ENCODE results near the gene RAD17. TPM values are rescaled to one million over a fixed set of nuclear protein-coding genes. Genes with fewer than 3 reads are reported as not detected.
"Not testable (repeated sequence)": the region's sequence is repeated elsewhere in the genome, so short reads cannot be mapped to it uniquely, and the experiment has no call there.

The RAD17 gene, protein sequence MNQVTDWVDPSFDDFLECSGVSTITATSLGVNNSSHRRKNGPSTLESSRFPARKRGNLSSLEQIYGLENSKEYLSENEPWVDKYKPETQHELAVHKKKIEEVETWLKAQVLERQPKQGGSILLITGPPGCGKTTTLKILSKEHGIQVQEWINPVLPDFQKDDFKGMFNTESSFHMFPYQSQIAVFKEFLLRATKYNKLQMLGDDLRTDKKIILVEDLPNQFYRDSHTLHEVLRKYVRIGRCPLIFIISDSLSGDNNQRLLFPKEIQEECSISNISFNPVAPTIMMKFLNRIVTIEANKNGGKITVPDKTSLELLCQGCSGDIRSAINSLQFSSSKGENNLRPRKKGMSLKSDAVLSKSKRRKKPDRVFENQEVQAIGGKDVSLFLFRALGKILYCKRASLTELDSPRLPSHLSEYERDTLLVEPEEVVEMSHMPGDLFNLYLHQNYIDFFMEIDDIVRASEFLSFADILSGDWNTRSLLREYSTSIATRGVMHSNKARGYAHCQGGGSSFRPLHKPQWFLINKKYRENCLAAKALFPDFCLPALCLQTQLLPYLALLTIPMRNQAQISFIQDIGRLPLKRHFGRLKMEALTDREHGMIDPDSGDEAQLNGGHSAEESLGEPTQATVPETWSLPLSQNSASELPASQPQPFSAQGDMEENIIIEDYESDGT
- 10 to 100 TPM; 22.9 to 26.5 TPM for total RNA-seq

DNA sequence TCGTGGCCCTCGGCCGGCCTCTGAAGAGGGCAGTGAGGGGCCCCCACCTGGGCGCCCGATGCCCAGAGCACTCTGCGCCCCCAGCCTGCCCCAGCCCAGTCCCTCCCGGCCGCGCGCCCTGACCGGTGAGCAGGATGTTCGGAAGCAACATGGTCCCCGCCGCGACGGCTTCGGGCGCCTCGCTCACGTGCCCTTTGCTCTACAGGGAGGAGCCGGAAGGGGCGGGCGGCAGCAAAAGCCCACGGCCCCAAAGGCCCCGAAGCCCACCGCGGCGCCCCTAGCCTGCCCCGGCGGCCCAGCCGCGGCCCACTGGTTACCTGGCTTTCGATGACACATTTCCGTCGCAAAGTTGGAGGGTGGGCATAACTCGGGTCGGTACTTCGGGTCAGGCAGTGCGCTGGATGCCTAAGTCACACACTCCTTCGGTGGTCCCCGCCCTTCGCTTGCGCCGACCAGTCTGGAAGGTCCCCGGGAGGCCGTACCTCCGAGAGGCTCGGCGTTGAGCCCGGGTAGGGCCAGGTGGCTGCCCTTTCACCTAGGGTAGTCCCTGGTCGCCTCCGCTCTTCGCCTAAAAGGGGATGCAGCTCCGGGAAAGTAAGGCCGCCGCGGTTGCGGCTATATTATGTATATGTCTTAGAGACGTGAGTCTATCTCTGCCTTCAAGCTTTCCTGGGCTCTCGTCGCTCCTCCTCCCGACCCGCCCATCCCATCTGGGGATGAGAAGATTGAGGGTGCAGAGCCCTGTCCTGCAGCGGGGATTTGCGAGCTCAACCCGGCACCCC lies at the start of gene RAD17, which contains the start of the genes AK6 and TAF9:
Gene RAD17, plus strand, starts transcription at position 479 of the 782 bp plus-strand sequence. CDS start 2,391 bp downstream, outside the sequence.
Gene AK6, minus strand, starts transcription at position 181 of the 782 bp plus-strand sequence. Its CDS starts 30 bp downstream, at position 151.
Gene TAF9, minus strand, starts transcription at position 181 of the 782 bp plus-strand sequence. CDS start 3,783 bp downstream, outside the sequence.
- DNase-seq (peak; percentile 97), ATAC-seq (peak; percentile 95)
- Mint-ChIP-seq H3K36me3 (ENCODE audit: low read depth) (peaks cover 34% of the 10 kb centered on the region), H3K9me3 (no peaks in the 10 kb centered on the region), H3K4me3 (peak within 1 kb of the TSS; percentile 89), H3K4me1 (ENCODE audit: low read depth) (peaks cover 40% of the 10 kb centered on the region), H3K27me3 (no peaks in the 10 kb centered on the region), H3K27ac (peak within 1 kb of the TSS; percentile 100)
- ChIA-PET POLR2A (interaction anchor here (0.7 to 1.8 kb wide), 6 partner anchors 10 to 180 kb away, joined by 3 to 8 read pairs (median 4); partner anchors contain the start of gene CENPH), CTCF (interaction anchor here (1.3 kb wide), 1 partner anchor 35 kb away, joined by 4 read pairs; no protein-coding TSS in a partner anchor)
- intact Hi-C loops (cut with micrococcal nuclease): loop anchor here (2.0 to 10.0 kb wide), 2 partner anchors 275 to 327 kb away; partner anchors contain the start of gene SLC30A5
- TF ChIP-seq, protein P1, sequence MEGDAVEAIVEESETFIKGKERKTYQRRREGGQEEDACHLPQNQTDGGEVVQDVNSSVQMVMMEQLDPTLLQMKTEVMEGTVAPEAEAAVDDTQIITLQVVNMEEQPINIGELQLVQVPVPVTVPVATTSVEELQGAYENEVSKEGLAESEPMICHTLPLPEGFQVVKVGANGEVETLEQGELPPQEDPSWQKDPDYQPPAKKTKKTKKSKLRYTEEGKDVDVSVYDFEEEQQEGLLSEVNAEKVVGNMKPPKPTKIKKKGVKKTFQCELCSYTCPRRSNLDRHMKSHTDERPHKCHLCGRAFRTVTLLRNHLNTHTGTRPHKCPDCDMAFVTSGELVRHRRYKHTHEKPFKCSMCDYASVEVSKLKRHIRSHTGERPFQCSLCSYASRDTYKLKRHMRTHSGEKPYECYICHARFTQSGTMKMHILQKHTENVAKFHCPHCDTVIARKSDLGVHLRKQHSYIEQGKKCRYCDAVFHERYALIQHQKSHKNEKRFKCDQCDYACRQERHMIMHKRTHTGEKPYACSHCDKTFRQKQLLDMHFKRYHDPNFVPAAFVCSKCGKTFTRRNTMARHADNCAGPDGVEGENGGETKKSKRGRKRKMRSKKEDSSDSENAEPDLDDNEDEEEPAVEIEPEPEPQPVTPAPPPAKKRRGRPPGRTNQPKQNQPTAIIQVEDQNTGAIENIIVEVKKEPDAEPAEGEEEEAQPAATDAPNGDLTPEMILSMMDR (IDR thresholded peaks at IDR 0.05): no peak

DNA sequence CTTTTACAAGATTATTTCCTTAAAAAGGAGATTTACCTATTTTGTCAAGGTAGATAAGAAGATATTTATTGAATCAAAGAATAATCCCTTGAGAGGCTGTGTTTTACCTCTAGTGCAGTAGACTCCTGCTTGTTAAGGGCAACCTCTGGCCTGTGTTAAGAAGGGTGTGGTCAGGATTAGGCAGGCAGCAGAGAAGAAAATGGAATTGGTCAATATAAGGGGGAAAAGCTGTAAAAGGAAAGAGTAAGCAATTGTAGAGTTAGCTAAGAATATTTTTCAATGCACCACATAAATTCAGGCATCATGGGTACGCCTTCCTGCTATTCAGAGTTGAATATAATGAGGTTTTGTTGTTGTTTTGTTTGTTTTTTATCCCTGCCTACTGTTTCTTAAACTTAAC lies 43.3 kb upstream of the RAD17 start:
- ChIA-PET CTCF (interaction anchor here (1.1 to 1.9 kb wide), 2 partner anchors 8 to 16 kb away, joined by 3 to 4 read pairs; no protein-coding TSS in a partner anchor), POLR2A (no interaction called here)
- Mint-ChIP-seq H3K27me3 (no peaks in the 10 kb centered on the region), H3K4me1 (ENCODE audit: low read depth) (no peaks in the 10 kb centered on the region), H3K27ac (no peak overlapping the region), H3K36me3 (ENCODE audit: low read depth) (no peaks in the 10 kb centered on the region), H3K4me3 (no peak overlapping the region), H3K9me3 (no peaks in the 10 kb centered on the region)
- TF ChIP-seq, protein P1 (IDR thresholded peaks at IDR 0.05): no peak
- no peak for ATAC-seq
- no peak for DNase-seq
- intact Hi-C loops (cut with micrococcal nuclease): no loop called here

DNA sequence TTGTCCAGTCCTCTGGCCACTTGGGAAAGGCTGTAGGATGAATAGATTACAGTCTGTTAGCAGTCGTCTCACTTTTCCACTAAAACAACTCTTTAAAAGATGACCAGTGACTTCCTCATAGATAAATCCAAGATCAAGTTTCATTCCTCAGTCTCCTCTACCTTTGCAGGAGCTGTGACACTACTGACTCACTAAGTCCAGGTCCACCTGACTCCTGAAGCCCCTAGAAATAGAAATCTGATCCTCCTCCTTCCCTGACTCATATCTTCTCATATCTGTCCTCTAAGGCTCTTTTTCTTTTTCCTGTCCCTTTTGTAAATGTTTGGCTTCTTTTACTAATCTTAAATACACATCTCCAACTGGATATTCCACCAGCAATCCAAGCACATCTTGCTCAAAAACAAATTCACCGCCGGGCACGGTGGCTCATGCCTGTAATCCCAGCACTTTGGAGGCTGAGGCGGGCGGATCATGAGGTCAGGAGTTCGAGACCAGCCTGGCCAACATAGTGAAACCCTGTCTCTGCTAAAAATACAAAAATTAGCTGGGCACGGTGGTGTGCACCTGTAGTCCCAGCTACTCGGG lies 39.6 kb upstream of the RAD17 start:
- Mint-ChIP-seq H3K9me3 (no peaks in the 10 kb centered on the region), H3K27ac (no peak overlapping the region), H3K4me1 (ENCODE audit: low read depth) (peaks cover 12% of the 10 kb centered on the region), H3K4me3 (no peak overlapping the region), H3K36me3 (ENCODE audit: low read depth) (peaks cover 4% of the 10 kb centered on the region), H3K27me3 (no peaks in the 10 kb centered on the region)
- TF ChIP-seq, protein P1 (IDR thresholded peaks at IDR 0.05): no peak
- intact Hi-C loops (cut with micrococcal nuclease): loop anchor here (5.0 to 10.0 kb wide), 2 partner anchors 235 to 288 kb away; partner anchors contain the start of gene SLC30A5
- DNase-seq: no peak
- ATAC-seq: no peak
- ChIA-PET CTCF (no interaction called here), POLR2A (no interaction called here)

DNA sequence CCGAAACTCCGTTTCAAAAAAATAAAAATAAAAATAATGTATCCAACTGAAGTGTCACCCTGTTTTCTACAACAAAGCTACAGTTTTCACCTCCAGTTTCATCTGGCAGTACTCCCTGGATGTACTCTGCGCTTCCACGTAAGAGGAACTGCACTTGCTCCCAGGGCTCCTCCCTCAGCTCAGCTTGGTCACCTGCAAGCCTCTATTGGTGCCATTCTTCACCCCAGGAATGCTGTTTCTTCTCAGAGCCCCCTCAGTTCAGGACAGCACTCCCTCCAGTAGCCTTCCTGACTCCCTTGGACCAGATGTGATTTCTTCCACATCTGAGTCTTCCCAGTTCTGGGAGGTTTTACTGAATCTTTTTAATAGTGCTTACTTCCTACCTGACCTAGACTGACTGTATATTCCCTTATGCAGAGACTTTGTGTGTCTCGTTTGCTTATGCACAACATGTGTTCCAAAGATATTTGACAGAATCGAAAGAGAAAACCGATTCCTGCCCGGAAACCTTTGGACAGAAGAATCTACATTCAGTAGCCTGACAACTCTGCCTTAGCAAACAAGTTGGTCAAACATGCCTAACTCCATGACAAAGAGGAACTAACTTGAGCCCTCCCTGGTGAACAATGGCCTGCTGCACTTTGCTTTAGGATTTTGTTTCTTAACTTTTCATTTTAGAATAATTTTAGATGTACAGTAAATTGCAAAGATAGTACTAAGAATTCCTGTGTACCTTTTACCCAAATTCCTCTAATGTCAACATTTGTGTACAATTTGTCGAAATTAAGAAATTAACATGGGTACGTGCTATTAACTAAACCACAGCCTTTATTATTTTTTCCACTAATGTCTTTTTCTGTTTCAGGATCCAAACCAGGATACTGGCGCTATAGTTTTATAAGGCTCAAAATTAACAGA lies 37.8 kb upstream of the RAD17 start:
- no peaks in the 10 kb centered on the region for H3K27me3 Mint-ChIP-seq
- peaks cover 4% of the 10 kb centered on the region for H3K36me3 Mint-ChIP-seq (ENCODE audit: low read depth)
- intact Hi-C loops (cut with micrococcal nuclease): loop anchor here (5.0 to 10.0 kb wide), 2 partner anchors 237 to 289 kb away; partner anchors contain the start of gene SLC30A5

DNA sequence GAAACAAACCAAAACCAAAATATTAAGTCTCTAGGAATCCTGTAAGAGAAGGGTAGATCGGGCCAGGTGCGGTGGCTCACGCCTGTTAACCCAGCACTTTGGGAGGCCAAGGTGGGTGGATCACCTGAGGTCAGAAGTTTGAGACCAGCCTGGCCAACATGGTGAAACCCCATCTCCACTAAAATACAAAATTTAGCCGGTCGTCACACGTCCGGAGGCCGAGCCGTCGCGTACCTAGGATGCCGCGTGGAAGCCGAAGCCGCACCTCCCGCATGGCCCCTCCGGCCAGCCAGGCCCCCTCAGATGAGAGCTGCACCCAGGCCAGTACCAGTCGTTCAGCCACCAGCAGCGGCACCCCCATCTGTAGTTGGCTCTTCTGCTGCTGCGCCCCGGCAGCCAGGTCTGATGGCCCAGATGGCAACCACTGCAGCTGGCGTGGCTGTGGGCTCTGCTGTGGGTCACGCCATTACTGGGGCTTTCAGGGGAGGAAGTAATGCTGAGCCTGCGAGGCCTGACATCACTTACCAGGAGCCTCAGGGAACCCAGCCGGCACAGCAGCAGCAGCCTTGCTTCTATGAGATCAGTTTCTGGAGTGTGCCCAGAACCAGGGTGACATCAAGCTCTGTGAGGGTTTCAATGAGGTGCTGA lies 35.8 kb upstream of the RAD17 start:
- H3K27me3 Mint-ChIP-seq; H3K27ac Mint-ChIP-seq; ATAC-seq; H3K36me3 Mint-ChIP-seq (ENCODE audit: low read depth); H3K9me3 Mint-ChIP-seq; H3K4me3 Mint-ChIP-seq; POLR2A ChIA-PET: not testable (repeated sequence)
- H3K4me1 Mint-ChIP-seq (ENCODE audit: low read depth): peaks cover 12% of the 10 kb centered on the region
- intact Hi-C loops (cut with micrococcal nuclease): loop anchor here (5.0 to 10.0 kb wide), 2 partner anchors 239 to 291 kb away; partner anchors contain the start of gene SLC30A5
- CTCF ChIA-PET: interaction anchor here (0.8 to 3.3 kb wide), 14 partner anchors 8 to 291 kb away, joined by 3 to 16 read pairs (median 4); partner anchors contain the start of genes CENPH, RAD17 and SLC30A5
- DNase-seq: peak; percentile 7

More for the DNA sequence above, 37.8 kb upstream of the RAD17 start:
- TF ChIP-seq, protein P1 (IDR thresholded peaks at IDR 0.05): no peak
- DNase-seq (no peak), ATAC-seq (no peak)
- H3K27ac Mint-ChIP-seq: peak overlapping the region; percentile 96
- peak overlapping the region; percentile 76 for H3K4me3 Mint-ChIP-seq
- no peaks in the 10 kb centered on the region for H3K9me3 Mint-ChIP-seq
- ChIA-PET POLR2A (interaction anchor here (1.4 kb wide), 1 partner anchor 11 kb away, joined by 6 read pairs; no protein-coding TSS in a partner anchor), CTCF (interaction anchor here (1.0 to 1.4 kb wide), 5 partner anchors 40 to 289 kb away, joined by 3 to 4 read pairs (median 4); partner anchors contain the start of genes CENPH and SLC30A5)
- peaks cover 12% of the 10 kb centered on the region for H3K4me1 Mint-ChIP-seq (ENCODE audit: low read depth)
